ENCODE measurements around the gene SNX25. TPM values are rescaled to one million over a fixed set of nuclear protein-coding genes. Genes with fewer than 3 reads are reported as not detected.

Gene SNX25
- polyA plus RNA-seq, 1 donor (not counting 4 experiments of a cell fraction or from before 2014, with no cell fraction given), result 5.0 TPM

GRCh38 chr4:185217408-185217975 is 8.1 kb downstream of the SNX25 start:
- no peaks in the 10 kb centered on the region for H3K79me2 ChIP-seq (ENCODE audit: control insufficient read depth, insufficient read depth, low read length)
- TF ChIP-seq EZH2 (IDR thresholded peaks at IDR 0.05; ENCODE audit: low read length), result no peak
- TF ChIP-seq, protein P1, sequence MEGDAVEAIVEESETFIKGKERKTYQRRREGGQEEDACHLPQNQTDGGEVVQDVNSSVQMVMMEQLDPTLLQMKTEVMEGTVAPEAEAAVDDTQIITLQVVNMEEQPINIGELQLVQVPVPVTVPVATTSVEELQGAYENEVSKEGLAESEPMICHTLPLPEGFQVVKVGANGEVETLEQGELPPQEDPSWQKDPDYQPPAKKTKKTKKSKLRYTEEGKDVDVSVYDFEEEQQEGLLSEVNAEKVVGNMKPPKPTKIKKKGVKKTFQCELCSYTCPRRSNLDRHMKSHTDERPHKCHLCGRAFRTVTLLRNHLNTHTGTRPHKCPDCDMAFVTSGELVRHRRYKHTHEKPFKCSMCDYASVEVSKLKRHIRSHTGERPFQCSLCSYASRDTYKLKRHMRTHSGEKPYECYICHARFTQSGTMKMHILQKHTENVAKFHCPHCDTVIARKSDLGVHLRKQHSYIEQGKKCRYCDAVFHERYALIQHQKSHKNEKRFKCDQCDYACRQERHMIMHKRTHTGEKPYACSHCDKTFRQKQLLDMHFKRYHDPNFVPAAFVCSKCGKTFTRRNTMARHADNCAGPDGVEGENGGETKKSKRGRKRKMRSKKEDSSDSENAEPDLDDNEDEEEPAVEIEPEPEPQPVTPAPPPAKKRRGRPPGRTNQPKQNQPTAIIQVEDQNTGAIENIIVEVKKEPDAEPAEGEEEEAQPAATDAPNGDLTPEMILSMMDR (optimal IDR thresholded peaks at IDR 0.05 in 1 of 3, IDR thresholded peaks at IDR 0.05 in 1 of 3, conservative IDR thresholded peaks at IDR 0.05 in 1 of 3; ENCODE audit: extremely low read depth in 1 of 3, insufficient read depth in 2 of 3, low read length in 3 of 3), result no peak

DNA sequence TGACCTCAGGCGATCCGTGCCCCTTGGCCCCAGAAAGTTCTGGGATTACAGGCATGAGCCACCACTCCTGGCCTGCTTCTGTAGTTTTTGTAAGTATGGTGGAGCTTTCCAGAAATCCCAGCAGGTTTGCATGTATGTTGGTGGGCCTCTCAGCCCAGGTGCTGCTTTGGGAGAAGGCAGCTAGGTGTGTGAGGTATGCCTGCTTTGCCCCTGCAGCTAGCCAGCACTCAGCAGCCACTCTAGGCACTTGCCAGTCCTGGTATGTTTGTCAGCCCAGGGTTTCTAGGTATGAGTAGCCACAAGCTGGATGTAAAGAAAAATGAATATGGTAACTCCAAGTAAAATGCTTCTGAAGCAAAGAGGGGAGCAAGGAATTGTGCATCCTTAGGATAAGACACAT is 8.9 kb downstream of the SNX25 start:
- Histone ChIP-seq H3K27me3 (ENCODE audit: control insufficient read depth, extremely low read depth, insufficient read depth, low read length) (no peaks in the 10 kb centered on the region), H3K36me3 (ENCODE audit: control insufficient read depth in 2 of 2, extremely low read depth in 1 of 2, insufficient read depth in 2 of 2, low read length in 2 of 2) (no peaks in the 10 kb centered on the region), H3K79me2 (ENCODE audit: control insufficient read depth, insufficient read depth, low read length) (no peaks in the 10 kb centered on the region), H2AFZ (ENCODE audit: control insufficient read depth, low read length) (no peak overlapping the region), H3K9ac (ENCODE audit: control insufficient read depth, extremely low read depth, insufficient read depth, low read length) (no peak overlapping the region), H3K27ac (ENCODE audit: control insufficient read depth, insufficient read depth, low read length) (no peak overlapping the region), H3K4me1 (ENCODE audit: control insufficient read depth, extremely low read depth, insufficient read depth, low read length) (peaks cover 5% of the 10 kb centered on the region), H3K4me2 (ENCODE audit: control insufficient read depth, extremely low read depth, insufficient read depth, low read depth, low read length) (no peak overlapping the region), H3K9me1 (ENCODE audit: control insufficient read depth, extremely low read depth, insufficient read depth, low read length) (no peaks in the 10 kb centered on the region), H3K9me3 (ENCODE audit: control insufficient read depth, low read depth, low read length) (no peaks in the 10 kb centered on the region), H4K20me1 (ENCODE audit: control insufficient read depth, extremely low read depth, insufficient read depth, low read length) (no peaks in the 10 kb centered on the region), H3K4me3 (ENCODE audit: control insufficient read depth in 2 of 3, extremely low read depth in 1 of 3, insufficient read depth in 2 of 3, low read depth in 1 of 3, low read length in 3 of 3) (no peak overlapping the region)
- dilution Hi-C loops (cut with MboI; ENCODE audit: extremely low pct_ligation_motif_present, low sequenced_read_pairs), result no loop called here
- no peak for TF ChIP-seq EZH2 (IDR thresholded peaks at IDR 0.05; ENCODE audit: low read length)
- TF ChIP-seq, protein P1 (optimal IDR thresholded peaks at IDR 0.05 in 1 of 3, IDR thresholded peaks at IDR 0.05 in 1 of 3, conservative IDR thresholded peaks at IDR 0.05 in 1 of 3; ENCODE audit: extremely low read depth in 1 of 3, insufficient read depth in 2 of 3, low read length in 3 of 3), result no peak
- FAIRE-seq, result no peak
- no peak for DNase-seq (ENCODE audit: low read depth, low spot score)

More at GRCh38 chr4:185217408-185217975, 8.1 kb downstream of the SNX25 start:
- H3K9me3 ChIP-seq (ENCODE audit: control insufficient read depth, low read depth, low read length), result no peaks in the 10 kb centered on the region
- H3K4me2 ChIP-seq (ENCODE audit: control insufficient read depth, extremely low read depth, insufficient read depth, low read depth, low read length), result no peak overlapping the region
- no peaks in the 10 kb centered on the region for H3K9me1 ChIP-seq (ENCODE audit: control insufficient read depth, extremely low read depth, insufficient read depth, low read length)
- H3K4me3 ChIP-seq (ENCODE audit: control insufficient read depth in 2 of 3, extremely low read depth in 1 of 3, insufficient read depth in 2 of 3, low read depth in 1 of 3, low read length in 3 of 3), result no peak overlapping the region
- dilution Hi-C loops (cut with MboI; ENCODE audit: extremely low pct_ligation_motif_present, low sequenced_read_pairs), result no loop called here
- H3K4me1 ChIP-seq (ENCODE audit: control insufficient read depth, extremely low read depth, insufficient read depth, low read length), result peaks cover 2% of the 10 kb centered on the region
- H3K9ac ChIP-seq (ENCODE audit: control insufficient read depth, extremely low read depth, insufficient read depth, low read length), result no peak overlapping the region
- H2AFZ ChIP-seq (ENCODE audit: control insufficient read depth, low read length), result no peak overlapping the region
- no peak for DNase-seq (ENCODE audit: low read depth, low spot score)
- no peak for FAIRE-seq
- H3K27me3 ChIP-seq (ENCODE audit: control insufficient read depth, extremely low read depth, insufficient read depth, low read length), result no peaks in the 10 kb centered on the region
- no peaks in the 10 kb centered on the region for H4K20me1 ChIP-seq (ENCODE audit: control insufficient read depth, extremely low read depth, insufficient read depth, low read length)
- no peaks in the 10 kb centered on the region for H3K36me3 ChIP-seq (ENCODE audit: control insufficient read depth in 2 of 2, extremely low read depth in 1 of 2, insufficient read depth in 2 of 2, low read length in 2 of 2)
- H3K27ac ChIP-seq (ENCODE audit: control insufficient read depth, insufficient read depth, low read length), result no peak overlapping the region
